Measurements from ENCODE around the gene ADGRE1. TPM values are rescaled to one million over a fixed set of nuclear protein-coding genes. Genes with fewer than 3 reads are reported as not detected.

Gene ADGRE1
- total RNA-seq: not detected in 2 replicates

GRCh38 chr19:6887316-6887715, at the start of gene ADGRE1:
TSS of gene ADGRE1 (plus strand) at chr19:6887579. CDS start at chr19:6887609, 30 bp downstream.

Other genes starting within 250 kb of the ADGRE1 start
- not detected in 2 replicates for gene TNFSF14, start 217.4 kb upstream of the ADGRE1 start, total RNA-seq
- gene C3, start 166.9 kb upstream of the ADGRE1 start, total RNA-seq: 0.22 and 0.25 TPM in 2 replicates
- gene GPR108, start 150.0 kb upstream of the ADGRE1 start, total RNA-seq: 26.0 and 34.4 TPM in 2 replicates
- gene TRIP10, start 147.9 kb upstream of the ADGRE1 start, total RNA-seq: 39.1 and 41.6 TPM in 2 replicates
- not detected in 2 replicates for gene SH2D3A, start 120.1 kb upstream of the ADGRE1 start, total RNA-seq
- not detected in 2 replicates for gene VAV1, start 114.9 kb upstream of the ADGRE1 start, total RNA-seq
- gene MBD3L2B, start 133.9 kb downstream of the ADGRE1 start, total RNA-seq: not detected in 2 replicates
- not detected in 2 replicates for gene MBD3L5, start 143.0 kb downstream of the ADGRE1 start, total RNA-seq
- gene MBD3L4, start 152.6 kb downstream of the ADGRE1 start, total RNA-seq: not detected in 2 replicates
- gene MBD3L2, start 161.7 kb downstream of the ADGRE1 start, total RNA-seq: not detected in 2 replicates
- not detected in 2 replicates for gene MBD3L3, start 171.1 kb downstream of the ADGRE1 start, total RNA-seq
- 17.5 and 20.2 TPM in 2 replicates for gene ZNF557, start 182.1 kb downstream of the ADGRE1 start, total RNA-seq